IMR-90 (cell line): ENCODE data around the gene RNFT2. TPM values are rescaled to one million over a fixed set of nuclear protein-coding genes. Genes with fewer than 3 reads are reported as not detected.

Experiments used
- ATAC-seq: fragments of 200-7000 bp; cut with Tn5 transposase; 2 replicates; pipeline ENCODE4 v1.9.1; 2020; ENCODE audit warnings: low read depth, mild to moderate bottlenecking, moderate library complexity
- BruUV-seq: library from RNA; stranded (reverse); fragments of 400-500 nt; replicated peaks from 2 replicates; lab custom pipeline; 2021; lab: Mats Ljungman, UMichigan
- CTCF ChIA-PET: fragments of 300-600 bp; formaldehyde crosslinking; extraction: SDS; loops from one replicate; lab custom pipeline; 2021; ENCODE audit warnings: antibody characterized with exemption; lab: Yijun Ruan, JAX
- POLR2A ChIA-PET: fragments of 300-600 bp; sonication (Branson Sonifier 250); formaldehyde crosslinking; loops from one replicate; lab custom pipeline; 2022; ENCODE audit warnings: antibody characterized with exemption; ENCODE audit not compliant: unreplicated experiment; lab: Charles Lee
- DNase-seq: peaks from one replicate; pipeline ENCODE4 v3.0.0; 2013
- H2AFZ ChIP-seq: replicated peaks from 2 replicates; pipeline ENCODE3; 2013; ENCODE audit warnings: low read length, mild to moderate bottlenecking; ENCODE audit not compliant: poor library complexity
- H2AK5ac ChIP-seq: 2 replicates; pipeline ENCODE4 v1.6.1; 2013; ENCODE audit warnings: low read depth, low read length, inconsistent platforms
- H2AK9ac ChIP-seq: replicated peaks from 2 replicates; pipeline ENCODE3; 2013; ENCODE audit warnings: mild to moderate bottlenecking, low read depth, low read length, moderate library complexity; ENCODE audit not compliant: poor library complexity
- H2BK120ac ChIP-seq: 2 replicates; pipeline ENCODE4 v1.6.1; 2013; ENCODE audit warnings: low read depth, low read length, inconsistent platforms
- H2BK15ac ChIP-seq: 3 replicates; pipeline ENCODE4 v1.6.1; 2013; ENCODE audit warnings: low read depth, low read length, inconsistent platforms
- H2BK20ac ChIP-seq: 2 replicates; pipeline ENCODE4 v1.6.1; 2013; ENCODE audit warnings: low read depth, mild to moderate bottlenecking, inconsistent platforms, low read length, moderate library complexity
- H2BK5ac ChIP-seq: 2 replicates; pipeline ENCODE4 v1.6.1; 2013; ENCODE audit warnings: mild to moderate bottlenecking, low read depth, low read length, inconsistent platforms; ENCODE audit not compliant: poor library complexity, severe bottlenecking
- H3K14ac ChIP-seq: replicated peaks from 2 replicates; pipeline ENCODE4 v1.6.1; 2013; ENCODE audit warnings: low read depth, low read length, inconsistent platforms
- H3K18ac ChIP-seq: 2 replicates; pipeline ENCODE4 v1.6.1; 2013; ENCODE audit warnings: low read depth, low read length, control low read depth
- H3K23ac ChIP-seq: 2 replicates; pipeline ENCODE4 v1.6.1; 2013; ENCODE audit warnings: low read depth, low read length, inconsistent platforms
- H3K27ac ChIP-seq: 2 replicates; pipeline ENCODE4 v1.5.1; 2013; ENCODE audit warnings: mild to moderate bottlenecking, control low read depth, low read length; ENCODE audit not compliant: insufficient read depth
- H3K27me3 ChIP-seq: 2 replicates; pipeline ENCODE4 v1.6.1; 2013; ENCODE audit warnings: low read length; ENCODE audit not compliant: control insufficient read depth, insufficient read depth
- H3K36me3 ChIP-seq: 2 replicates; pipeline ENCODE4 v1.6.1; 2013; ENCODE audit warnings: low read length, mixed read lengths; ENCODE audit not compliant: control insufficient read depth, insufficient read depth
- H3K4ac ChIP-seq: 2 replicates; pipeline ENCODE4 v1.6.1; 2013; ENCODE audit warnings: low read depth, low read length, inconsistent platforms
- H3K4me1 ChIP-seq: 2 replicates; pipeline ENCODE4 v1.6.1; 2013; ENCODE audit warnings: low read length, mixed read lengths; ENCODE audit not compliant: control insufficient read depth, insufficient read depth
- H3K4me2 ChIP-seq: 2 replicates; pipeline ENCODE4 v1.6.1; 2013; ENCODE audit warnings: low read depth, mild to moderate bottlenecking, control low read depth, low read length, moderate library complexity
- H3K4me3 ChIP-seq: 2 replicates; pipeline ENCODE4 v1.5.1; 2013; ENCODE audit warnings: low read depth, mild to moderate bottlenecking, control low read depth, low read length, moderate library complexity; ENCODE audit not compliant: insufficient read depth
- H3K56ac ChIP-seq: 2 replicates; pipeline ENCODE4 v1.6.1; 2013; ENCODE audit warnings: low read length, inconsistent platforms; ENCODE audit not compliant: insufficient read depth; ENCODE audit errors: extremely low read depth
- H3K79me1 ChIP-seq, 2 experiments: 2 replicates each; pipeline ENCODE4 v1.6.1; 2013; ENCODE audit warnings: low read length in 2 of 2, inconsistent platforms in 1 of 2, low read depth in 1 of 2
- H3K9ac ChIP-seq: 2 replicates; pipeline ENCODE4 v1.6.1; 2013; ENCODE audit warnings: low read depth, low read length, control low read depth
- H3K9me1 ChIP-seq: 2 replicates; pipeline ENCODE4 v1.6.1; 2013; ENCODE audit warnings: low read length, inconsistent platforms; ENCODE audit not compliant: insufficient read depth
- H3K9me3 ChIP-seq: 2 replicates; pipeline ENCODE4 v1.6.1; 2013; ENCODE audit warnings: low read length; ENCODE audit not compliant: control insufficient read depth, insufficient read depth
- H4K20me1 ChIP-seq: 2 replicates; pipeline ENCODE4 v1.6.1; 2013; ENCODE audit warnings: low read length, inconsistent platforms; ENCODE audit not compliant: insufficient read depth
- H4K5ac ChIP-seq: 2 replicates; pipeline ENCODE4 v1.6.1; 2013; ENCODE audit warnings: mild to moderate bottlenecking, low read depth, low read length, control low read depth
- H4K8ac ChIP-seq, 2 experiments: 2 replicates each; pipeline ENCODE4 v1.6.1; 2013; ENCODE audit warnings: low read depth in 2 of 2, low read length in 2 of 2, control low read depth in 1 of 2, inconsistent platforms in 1 of 2
- H4K91ac ChIP-seq: 2 replicates; pipeline ENCODE4 v1.6.1; 2013; ENCODE audit warnings: low read depth, low read length, inconsistent platforms; ENCODE audit not compliant: insufficient read depth
- BHLHE40 ChIP-seq: fragments of 150-350 bp; IDR thresholded peaks from 2 replicates; pipeline ENCODE4 v1.6.1; 2016; ENCODE audit warnings: mild to moderate bottlenecking, low read depth, low read length
- CEBPB ChIP-seq: IDR thresholded peaks from 2 replicates; pipeline ENCODE4 v1.6.1; 2012; ENCODE audit warnings: low read depth, low read length, improper control_type of control experiment
- CHD1 ChIP-seq: IDR thresholded peaks from 2 replicates; pipeline ENCODE4 v1.6.1; 2012; ENCODE audit warnings: low read depth, low read length, improper control_type of control experiment
- FOS ChIP-seq: fragments of 150-350 bp; IDR thresholded peaks from 2 replicates; pipeline ENCODE4 v1.6.1; 2016; ENCODE audit warnings: low read depth, low read length
- MAFK ChIP-seq: IDR thresholded peaks from 2 replicates; pipeline ENCODE4 v1.6.1; 2012; ENCODE audit warnings: low read depth, low read length, improper control_type of control experiment
- MAZ ChIP-seq: IDR thresholded peaks from 2 replicates; pipeline ENCODE4 v1.6.1; 2012; ENCODE audit warnings: low read depth, mild to moderate bottlenecking, low read length, improper control_type of control experiment, moderate library complexity, borderline replicate concordance
- MXI1 ChIP-seq: IDR thresholded peaks from 2 replicates; pipeline ENCODE4 v1.6.1; 2012; ENCODE audit warnings: low read depth, mild to moderate bottlenecking, low read length, moderate library complexity, borderline replicate concordance
- NFE2L2 ChIP-seq: fragments of 150-350 bp; IDR thresholded peaks from 2 replicates; pipeline ENCODE4 v1.6.1; 2016; ENCODE audit warnings: low read depth, mild to moderate bottlenecking, low read length
- POLR2A ChIP-seq: IDR thresholded peaks from 2 replicates; pipeline ENCODE4 v1.6.1; 2012; ENCODE audit warnings: mild to moderate bottlenecking, low read depth, low read length
- RAD21 ChIP-seq: IDR thresholded peaks from 2 replicates; pipeline ENCODE4 v1.6.1; 2012; ENCODE audit warnings: low read length, improper control_type of control experiment
- RCOR1 ChIP-seq: IDR thresholded peaks from 2 replicates; pipeline ENCODE4 v1.6.1; 2012; ENCODE audit warnings: mild to moderate bottlenecking, low read length, improper control_type of control experiment; ENCODE audit not compliant: insufficient replicate concordance
- RFX5 ChIP-seq: IDR thresholded peaks from 2 replicates; pipeline ENCODE4 v1.8.0; 2012; ENCODE audit warnings: low read depth, mild to moderate bottlenecking, low read length, moderate library complexity
- SMC3 ChIP-seq: fragments of 150-350 bp; IDR thresholded peaks from 2 replicates; pipeline ENCODE4 v1.6.1; 2016; ENCODE audit warnings: low read depth, mild to moderate bottlenecking, antibody characterized with exemption, low read length, moderate library complexity
- WGBS, 2 experiments: methylation state at CpG; one replicate each; pipeline versions ENCODE4 v1.1.5 to v1.1.7; 2013; ENCODE audit warnings: missing lambda C conversion rate in 2 of 2; ENCODE audit not compliant: insufficient read length in 1 of 2; ENCODE audit errors: extremely low coverage in 2 of 2; 5-methylcytosine and 5-hydroxymethylcytosine counted together
- dilution Hi-C: fragments of 300-500 bp; cut with HindIII; formaldehyde crosslinking; loops from one replicate; pipeline ENCODE4 v1.14.3; 2018; ENCODE audit warnings: low sequenced_read_pairs; ENCODE audit not compliant: unreplicated experiment
- in situ Hi-C: fragments of 300-500 bp; cut with MboI; formaldehyde crosslinking; loops from 3 replicates; pipeline ENCODE4 v1.14.3; 2019; ENCODE audit warnings: low sequenced_read_pairs, inconsistent platforms, mixed read lengths
- intact Hi-C: fragments of 100-400 bp; cut with micrococcal nuclease; formaldehyde crosslinking; loops from 2 replicates; pipeline ENCODE4 v1.10.0; 2022
- polyA plus RNA-seq, 3 experiments: library from polyadenylated mRNA; depleted of rRNA; stranded (reverse); fragments of >200 nt; gene quantifications; 2 replicates each; pipeline ENCODE4 v1.2.3, GENCODE V29; 2012; ENCODE audit warnings: low replicate concordance in 1 of 3
- total RNA-seq: library from RNA; depleted of rRNA; stranded (reverse); fragments of >200 nt; gene quantifications from 2 replicates; pipeline ENCODE4 v1.2.3, GENCODE V29; 2012
- TF ChIP-seq, protein P1 (sequence below): fragments of 150-350 bp; IDR thresholded peaks from 2 replicates; pipeline ENCODE4 v1.6.1; 2016; ENCODE audit warnings: low read depth, mild to moderate bottlenecking, low read length, moderate library complexity, borderline replicate concordance
- TF ChIP-seq, protein P2 (sequence below): fragments of 150-350 bp; IDR thresholded peaks from 2 replicates; pipeline ENCODE4 v1.6.1; 2017; ENCODE audit warnings: mild to moderate bottlenecking, antibody characterized with exemption, low read length, low read depth
- TF ChIP-seq, protein P3 (sequence below): conservative IDR thresholded peaks from 2 replicates; pipeline ENCODE4 v1.5.1; 2012; ENCODE audit warnings: mild to moderate bottlenecking, low read depth, low read length, improper control_type of control experiment

RNFT2 gene
- total and polyA plus RNA-seq, 2 of the 4 experiments (the other 2 are of a cell fraction) = 1.6 to 2.3 TPM

DNA sequence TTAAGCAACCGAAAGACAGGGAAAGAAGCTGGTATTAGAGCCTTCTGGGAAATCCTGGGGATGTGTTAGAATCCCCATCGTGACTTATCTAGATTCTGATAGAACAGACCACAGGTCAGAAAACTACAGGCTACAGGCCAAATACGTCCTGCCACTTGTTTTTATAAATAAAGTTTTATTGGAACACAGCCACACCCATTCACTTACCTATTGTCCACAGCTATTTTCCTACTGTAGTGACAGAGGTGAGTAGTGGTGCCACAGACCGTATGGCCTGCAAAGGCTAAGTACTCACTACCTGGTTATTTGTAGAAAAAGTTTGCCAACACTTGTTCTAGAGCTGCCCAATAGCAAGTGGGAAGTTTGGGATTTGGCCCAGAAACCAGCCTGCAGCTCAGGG lies 89.3 kb downstream of the RNFT2 start:
- ATAC-seq = no peak
- H3K14ac ChIP-seq = no peak overlapping the region

More for the DNA sequence above, 89.3 kb downstream of the RNFT2 start:
- H2BK20ac ChIP-seq = no peak overlapping the region
- no CpG with 5 or more reads among the region's 4 CpGs for WGBS, 2 experiments
- no peak overlapping the region for H4K91ac ChIP-seq
- H3K27me3 ChIP-seq = no peaks in the 10 kb centered on the region; the same call in 1 of the 2 replicates
- H3K27ac ChIP-seq = no peak overlapping the region
- no peaks in the 10 kb centered on the region for H3K9me3 ChIP-seq
- no peak overlapping the region for H3K23ac ChIP-seq
- H4K20me1 ChIP-seq = no peaks in the 10 kb centered on the region
- no peak for DNase-seq
- no peak overlapping the region for H3K56ac ChIP-seq
- H2AK5ac ChIP-seq = no peak overlapping the region
- no peak overlapping the region for H4K8ac ChIP-seq
- POLR2A ChIA-PET = no interaction called here
- BruUV-seq = no TSS peak
- H3K36me3 ChIP-seq = no peaks in the 10 kb centered on the region
- H2BK5ac ChIP-seq = no peak overlapping the region
- H2BK120ac ChIP-seq = no peak overlapping the region
- H4K5ac ChIP-seq = no peak overlapping the region
- intact Hi-C loops = no loop called here
- no peak overlapping the region for H3K9ac ChIP-seq
- no peaks in the 10 kb centered on the region for H3K4me1 ChIP-seq
- H3K18ac ChIP-seq = no peak overlapping the region
- dilution Hi-C loops = no loop called here
- H2AFZ ChIP-seq = no peak overlapping the region
- no peaks in the 10 kb centered on the region for H3K9me1 ChIP-seq
- H2AK9ac ChIP-seq = no peak overlapping the region
- H3K79me1 ChIP-seq = no peaks in the 10 kb centered on the region
- no peak overlapping the region for H2BK15ac ChIP-seq
- TF ChIP-seq MAFK = no peak
- TF ChIP-seq, protein P1, sequence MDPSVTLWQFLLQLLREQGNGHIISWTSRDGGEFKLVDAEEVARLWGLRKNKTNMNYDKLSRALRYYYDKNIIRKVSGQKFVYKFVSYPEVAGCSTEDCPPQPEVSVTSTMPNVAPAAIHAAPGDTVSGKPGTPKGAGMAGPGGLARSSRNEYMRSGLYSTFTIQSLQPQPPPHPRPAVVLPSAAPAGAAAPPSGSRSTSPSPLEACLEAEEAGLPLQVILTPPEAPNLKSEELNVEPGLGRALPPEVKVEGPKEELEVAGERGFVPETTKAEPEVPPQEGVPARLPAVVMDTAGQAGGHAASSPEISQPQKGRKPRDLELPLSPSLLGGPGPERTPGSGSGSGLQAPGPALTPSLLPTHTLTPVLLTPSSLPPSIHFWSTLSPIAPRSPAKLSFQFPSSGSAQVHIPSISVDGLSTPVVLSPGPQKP = no peak
- no peak for TF ChIP-seq NFE2L2
- TF ChIP-seq RAD21 = no peak
- no peak for TF ChIP-seq MXI1
- TF ChIP-seq RCOR1 = no peak
- TF ChIP-seq FOS = no peak
- TF ChIP-seq BHLHE40 = no peak
- TF ChIP-seq CHD1 = no peak
- no peak for TF ChIP-seq RFX5
- TF ChIP-seq, protein P2, sequence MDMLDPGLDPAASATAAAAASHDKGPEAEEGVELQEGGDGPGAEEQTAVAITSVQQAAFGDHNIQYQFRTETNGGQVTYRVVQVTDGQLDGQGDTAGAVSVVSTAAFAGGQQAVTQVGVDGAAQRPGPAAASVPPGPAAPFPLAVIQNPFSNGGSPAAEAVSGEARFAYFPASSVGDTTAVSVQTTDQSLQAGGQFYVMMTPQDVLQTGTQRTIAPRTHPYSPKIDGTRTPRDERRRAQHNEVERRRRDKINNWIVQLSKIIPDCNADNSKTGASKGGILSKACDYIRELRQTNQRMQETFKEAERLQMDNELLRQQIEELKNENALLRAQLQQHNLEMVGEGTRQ = no peak
- no peak for TF ChIP-seq POLR2A
- no peak for TF ChIP-seq SMC3
- TF ChIP-seq, protein P3, sequence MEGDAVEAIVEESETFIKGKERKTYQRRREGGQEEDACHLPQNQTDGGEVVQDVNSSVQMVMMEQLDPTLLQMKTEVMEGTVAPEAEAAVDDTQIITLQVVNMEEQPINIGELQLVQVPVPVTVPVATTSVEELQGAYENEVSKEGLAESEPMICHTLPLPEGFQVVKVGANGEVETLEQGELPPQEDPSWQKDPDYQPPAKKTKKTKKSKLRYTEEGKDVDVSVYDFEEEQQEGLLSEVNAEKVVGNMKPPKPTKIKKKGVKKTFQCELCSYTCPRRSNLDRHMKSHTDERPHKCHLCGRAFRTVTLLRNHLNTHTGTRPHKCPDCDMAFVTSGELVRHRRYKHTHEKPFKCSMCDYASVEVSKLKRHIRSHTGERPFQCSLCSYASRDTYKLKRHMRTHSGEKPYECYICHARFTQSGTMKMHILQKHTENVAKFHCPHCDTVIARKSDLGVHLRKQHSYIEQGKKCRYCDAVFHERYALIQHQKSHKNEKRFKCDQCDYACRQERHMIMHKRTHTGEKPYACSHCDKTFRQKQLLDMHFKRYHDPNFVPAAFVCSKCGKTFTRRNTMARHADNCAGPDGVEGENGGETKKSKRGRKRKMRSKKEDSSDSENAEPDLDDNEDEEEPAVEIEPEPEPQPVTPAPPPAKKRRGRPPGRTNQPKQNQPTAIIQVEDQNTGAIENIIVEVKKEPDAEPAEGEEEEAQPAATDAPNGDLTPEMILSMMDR = no peak
- TF ChIP-seq MAZ = no peak
- no peak for TF ChIP-seq CEBPB
- no peak overlapping the region for H3K4me2 ChIP-seq
- no peak overlapping the region for H3K4ac ChIP-seq
- no peak overlapping the region for H3K4me3 ChIP-seq
- CTCF ChIA-PET = no interaction called here
- in situ Hi-C loops = no loop called here
